Breast epithelium (tissue), 4 donors: ENCODE results near the gene XYLT1. TPM values are rescaled to one million over a fixed set of nuclear protein-coding genes. Genes with fewer than 3 reads are reported as not detected.

Source experiments
- DNase-seq, 2 donors: peaks; one replicate each; pipeline ENCODE4 v3.0.0-alpha.2; 2019; ENCODE audit warnings: low spot score in 2 of 2
- H3K27ac ChIP-seq, 2 donors: fragments of 200-600 bp; sonication (generic) in 1 of 2; one replicate each; pipeline ENCODE4 v1.5.1; 2016 to 2019; ENCODE audit warnings: mild to moderate bottlenecking in 1 of 2
- H3K27me3 ChIP-seq, 2 donors: fragments of 200-600 bp; sonication (generic) in 1 of 2; one replicate each; pipeline versions ENCODE4 v1.5.1 to v1.6.0; 2017 to 2019; ENCODE audit warnings: control low read depth in 1 of 2, mild to moderate bottlenecking in 1 of 2
- H3K36me3 ChIP-seq: fragments of 200-600 bp; one replicate; pipeline ENCODE4 v1.5.1; 2019
- H3K4me1 ChIP-seq, 2 donors: fragments of 200-600 bp; sonication (generic); one replicate each; pipeline ENCODE4 v1.5.1; 2016 to 2019; ENCODE audit warnings: control low read depth in 1 of 2
- H3K4me3 ChIP-seq, 3 donors: fragments of 200-600 bp; sonication (generic); 1 replicate in 2 of 3; 2 replicates in 1 of 3; pipeline ENCODE4 v1.5.1; 2016 to 2019; ENCODE audit warnings: mild to moderate bottlenecking in 3 of 3, moderate library complexity in 2 of 3
- H3K9me3 ChIP-seq, 2 donors: fragments of 200-600 bp; sonication (generic) in 1 of 2; one replicate each; pipeline ENCODE4 v1.5.1; 2016 to 2019; ENCODE audit warnings: control low read depth in 1 of 2
- CTCF ChIP-seq, 3 donors: fragments of 450-650 bp; IDR thresholded peaks; one replicate each; pipeline ENCODE4 v1.5.1; 2016 to 2017; ENCODE audit warnings: antibody characterized with exemption in 3 of 3, mild to moderate bottlenecking in 3 of 3, moderate library complexity in 3 of 3
- POLR2A ChIP-seq: fragments of 450-650 bp; IDR thresholded peaks from one replicate; pipeline ENCODE4 v1.6.1; 2016; ENCODE audit warnings: antibody characterized with exemption, mild to moderate bottlenecking, moderate library complexity
- POLR2AphosphoS5 ChIP-seq, 3 donors: sonication (generic); formaldehyde crosslinking; IDR thresholded peaks; one replicate each; pipeline ENCODE4 v1.6.1; 2017; ENCODE audit warnings: antibody characterized with exemption in 3 of 3
- intact Hi-C: fragments of 100-400 bp; cut with DNase I; formaldehyde crosslinking; loops from one replicate; pipeline ENCODE4 v1.15.1; 2023; ENCODE audit warnings: low total_unique reads
- total RNA-seq, 3 donors: library from RNA; depleted of rRNA; stranded (reverse); fragments of >200 nt; gene quantifications; one replicate each; pipeline ENCODE4 v1.1.0, GENCODE V29; 2016

The XYLT1 gene
- total RNA-seq, 3 donors from 2014 or later = 11.9 to 32.8 (median 13.8) TPM

- intact Hi-C loops = no loop called here
- TF ChIP-seq POLR2A (no peak), CTCF (IDR thresholded peaks at IDR 0.05) (no peak), POLR2AphosphoS5 (IDR thresholded peaks at IDR 0.05) (no peak)
- Histone ChIP-seq H3K4me1 (no peaks in the 10 kb centered on the region), H3K36me3 (no peaks in the 10 kb centered on the region), H3K4me3 (no peak overlapping the region), H3K27ac (no peak overlapping the region), H3K9me3 (no peaks in the 10 kb centered on the region), H3K27me3 (no peaks in the 10 kb centered on the region)
- DNase-seq = no peak
Observed at GRCh38 chr16:17269439-17269838, 201.3 kb downstream of the XYLT1 start.

GRCh38 chr16:17266608-17267313 lies 204.0 kb downstream of the XYLT1 start:
- no peak overlapping the region for H3K27ac ChIP-seq
- DNase-seq = no peak
- TF ChIP-seq POLR2A (no peak), CTCF (IDR thresholded peaks at IDR 0.05) (no peak), POLR2AphosphoS5 (IDR thresholded peaks at IDR 0.05) (no peak)
- intact Hi-C loops = no loop called here
- no peaks in the 10 kb centered on the region for H3K4me1 ChIP-seq
- no peak overlapping the region for H3K4me3 ChIP-seq
- no peaks in the 10 kb centered on the region for H3K9me3 ChIP-seq
- no peaks in the 10 kb centered on the region for H3K27me3 ChIP-seq
- no peaks in the 10 kb centered on the region for H3K36me3 ChIP-seq

GRCh38 chr16:17265154-17265553 lies 205.6 kb downstream of the XYLT1 start:
- TF ChIP-seq POLR2A (no peak), POLR2AphosphoS5 (IDR thresholded peaks at IDR 0.05) (no peak), CTCF (IDR thresholded peaks at IDR 0.05) (no peak)
- no peak overlapping the region for H3K27ac ChIP-seq
- no peaks in the 10 kb centered on the region for H3K36me3 ChIP-seq
- no peak overlapping the region for H3K4me3 ChIP-seq
- H3K27me3 ChIP-seq = no peaks in the 10 kb centered on the region
- no peaks in the 10 kb centered on the region for H3K9me3 ChIP-seq
- no peak for DNase-seq
- intact Hi-C loops = no loop called here
- no peaks in the 10 kb centered on the region for H3K4me1 ChIP-seq

- no peak overlapping the region for H3K27ac ChIP-seq
Observed at GRCh38 chr16:17261197-17261858, 209.4 kb downstream of the XYLT1 start.

More at GRCh38 chr16:17261197-17261858, 209.4 kb downstream of the XYLT1 start:
- no peaks in the 10 kb centered on the region for H3K4me1 ChIP-seq
- H3K36me3 ChIP-seq = no peaks in the 10 kb centered on the region
- no peak for DNase-seq
- TF ChIP-seq POLR2AphosphoS5 (IDR thresholded peaks at IDR 0.05) (no peak), POLR2A (no peak), CTCF (IDR thresholded peaks at IDR 0.05) (no peak)
- H3K27me3 ChIP-seq = no peaks in the 10 kb centered on the region
- H3K9me3 ChIP-seq = no peaks in the 10 kb centered on the region
- H3K4me3 ChIP-seq = no peak overlapping the region
- intact Hi-C loops = no loop called here
